ENCODE data around the gene SCAMP2.

Gene SCAMP2

DNA sequence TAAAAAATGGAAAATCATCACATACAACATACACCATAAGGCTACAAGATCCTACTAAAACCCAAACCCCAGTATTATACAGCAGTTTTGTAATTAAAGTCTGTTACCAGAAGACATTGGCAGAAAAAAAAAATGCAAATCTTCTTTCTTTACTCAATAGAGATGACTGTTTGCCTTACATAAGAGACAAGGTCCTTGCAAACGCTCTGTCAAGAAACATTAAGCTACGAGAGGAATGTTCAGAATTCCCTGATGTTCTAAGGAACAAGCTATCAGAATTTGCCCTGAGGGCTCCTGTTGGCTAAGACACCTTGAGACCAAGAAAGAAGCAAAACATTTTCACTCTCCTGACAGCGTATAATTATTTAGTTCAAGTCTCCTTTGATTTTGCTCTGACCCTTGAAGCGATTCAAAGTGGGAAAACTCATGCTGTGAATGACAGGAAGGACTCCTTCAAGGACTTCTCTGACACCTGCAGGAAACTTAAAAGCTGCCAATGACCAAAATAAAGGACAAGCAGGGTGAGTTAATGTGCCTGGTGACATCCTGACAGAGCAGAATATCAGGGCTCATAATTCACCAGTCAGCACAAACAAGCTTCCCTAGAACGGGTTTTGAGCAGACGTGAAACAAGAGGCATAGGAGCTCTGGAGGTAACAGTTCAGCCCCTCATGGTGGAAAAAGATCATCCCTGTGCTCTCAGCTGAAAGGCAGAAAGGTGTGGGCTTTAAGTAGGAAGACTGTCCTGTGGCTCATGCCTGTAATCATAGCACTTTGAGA lies 2.5 kb downstream of the SCAMP2 start:
- Histone ChIP-seq H3K36me3 (ENCODE audit: insufficient read depth, low read depth, low read length) (peaks cover 14% of the 10 kb centered on the region), H3K4me1 (ENCODE audit: insufficient read depth, low read length) (peaks cover 5% of the 10 kb centered on the region), H3K9me3 (ENCODE audit: insufficient read depth, low read depth, low read length) (no peaks in the 10 kb centered on the region), H3K27me3 (ENCODE audit: insufficient read depth, low read length) (no peaks in the 10 kb centered on the region), H3K4me3 (ENCODE audit: low read length) (peak overlapping the region; percentile 30; the same call in 1 of the 2 replicates), H3K27ac (ENCODE audit: low read length) (no peak overlapping the region), H3K9ac (ENCODE audit: low read depth, low read length) (no peak overlapping the region)

DNA sequence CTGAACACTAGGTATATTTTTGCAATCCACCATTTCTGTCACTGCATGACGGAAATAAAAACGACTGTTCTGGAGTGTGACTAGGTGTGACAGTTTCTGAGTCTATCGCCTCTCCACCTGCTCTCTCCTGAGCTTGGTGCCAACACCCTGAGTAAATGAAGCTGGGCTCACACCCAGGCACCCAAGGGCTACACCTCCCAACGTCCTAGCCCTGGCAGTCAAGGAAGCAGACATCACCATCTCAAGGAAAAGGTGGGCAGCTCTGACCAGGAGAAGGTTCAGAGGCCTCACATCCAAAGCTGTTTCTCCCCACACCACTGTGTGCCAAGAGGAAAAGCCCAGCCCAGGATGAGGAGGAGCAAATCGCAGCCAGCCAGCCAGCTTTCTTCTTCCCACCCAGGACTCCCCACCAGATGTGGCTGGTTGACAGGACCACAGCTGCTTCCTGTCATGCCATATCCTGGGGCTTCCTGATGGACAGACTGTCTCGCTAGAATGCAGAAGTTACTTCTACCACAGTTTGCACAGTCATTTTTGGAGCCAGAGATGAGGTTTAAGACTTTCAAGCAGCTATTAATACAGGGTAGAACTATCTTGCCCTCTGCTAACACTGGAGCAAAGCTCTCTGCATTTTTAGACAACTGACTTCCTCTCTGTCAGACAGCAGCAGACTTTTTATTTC lies 3.3 kb downstream of the SCAMP2 start:
- no peak overlapping the region for H3K27ac ChIP-seq (ENCODE audit: low read length)

DNA sequence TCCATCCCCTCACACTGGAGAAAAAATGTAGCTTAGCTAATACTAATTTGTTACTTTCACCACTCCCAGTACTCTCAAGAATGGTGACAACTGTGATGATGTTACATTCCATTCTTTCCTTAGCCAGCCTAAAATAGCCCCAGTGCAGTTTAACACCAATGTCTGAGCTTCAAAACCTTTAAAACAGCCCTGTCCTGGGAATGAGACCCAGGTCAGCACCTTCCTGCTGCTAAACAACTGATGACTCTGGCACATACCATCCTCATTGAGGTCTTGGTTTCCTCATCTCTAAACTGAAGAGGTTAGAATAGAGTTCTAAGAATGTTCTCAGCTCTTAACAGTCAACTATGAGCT lies 3.8 kb downstream of the SCAMP2 start:
- Histone ChIP-seq H3K9ac (ENCODE audit: low read depth, low read length) (no peak overlapping the region), H3K4me1 (ENCODE audit: insufficient read depth, low read length) (peaks cover 5% of the 10 kb centered on the region), H3K36me3 (ENCODE audit: insufficient read depth, low read depth, low read length) (peaks cover 14% of the 10 kb centered on the region), H3K27me3 (ENCODE audit: insufficient read depth, low read length) (no peaks in the 10 kb centered on the region), H3K27ac (ENCODE audit: low read length) (no peak overlapping the region), H3K4me3 (ENCODE audit: low read length) (no peak overlapping the region), H3K9me3 (ENCODE audit: insufficient read depth, low read depth, low read length) (no peaks in the 10 kb centered on the region)

More for the DNA sequence above, 3.3 kb downstream of the SCAMP2 start:
- Histone ChIP-seq H3K9ac (ENCODE audit: low read depth, low read length) (no peak overlapping the region), H3K4me1 (ENCODE audit: insufficient read depth, low read length) (peaks cover 5% of the 10 kb centered on the region), H3K36me3 (ENCODE audit: insufficient read depth, low read depth, low read length) (peaks cover 14% of the 10 kb centered on the region), H3K9me3 (ENCODE audit: insufficient read depth, low read depth, low read length) (no peaks in the 10 kb centered on the region), H3K4me3 (ENCODE audit: low read length) (no peak overlapping the region), H3K27me3 (ENCODE audit: insufficient read depth, low read length) (no peaks in the 10 kb centered on the region)

DNA sequence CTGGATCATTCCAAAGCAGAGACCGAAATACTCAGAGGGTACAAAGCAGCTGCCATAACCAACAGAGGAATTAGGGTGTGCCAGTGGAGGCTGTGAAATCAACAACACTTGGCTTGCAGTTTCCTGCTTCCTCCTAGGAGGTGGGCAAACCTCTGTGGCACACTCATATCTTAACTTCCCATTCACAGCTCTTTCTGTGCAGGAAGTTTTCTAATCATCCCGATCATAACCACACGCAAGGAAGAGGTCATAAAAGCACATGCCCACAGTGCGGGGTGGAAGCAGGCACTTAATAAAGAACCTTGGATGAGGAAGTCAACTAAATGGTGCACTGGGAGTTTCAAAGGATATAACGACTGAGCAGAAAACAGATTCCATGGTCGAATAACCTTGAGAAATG lies 5.1 kb downstream of the SCAMP2 start:
- Histone ChIP-seq H3K4me1 (ENCODE audit: insufficient read depth, low read length) (peaks cover 5% of the 10 kb centered on the region), H3K27me3 (ENCODE audit: insufficient read depth, low read length) (no peaks in the 10 kb centered on the region), H3K36me3 (ENCODE audit: insufficient read depth, low read depth, low read length) (peaks cover 14% of the 10 kb centered on the region), H3K4me3 (ENCODE audit: low read length) (no peak overlapping the region), H3K27ac (ENCODE audit: low read length) (no peak overlapping the region), H3K9ac (ENCODE audit: low read depth, low read length) (no peak overlapping the region), H3K9me3 (ENCODE audit: insufficient read depth, low read depth, low read length) (no peaks in the 10 kb centered on the region)

DNA sequence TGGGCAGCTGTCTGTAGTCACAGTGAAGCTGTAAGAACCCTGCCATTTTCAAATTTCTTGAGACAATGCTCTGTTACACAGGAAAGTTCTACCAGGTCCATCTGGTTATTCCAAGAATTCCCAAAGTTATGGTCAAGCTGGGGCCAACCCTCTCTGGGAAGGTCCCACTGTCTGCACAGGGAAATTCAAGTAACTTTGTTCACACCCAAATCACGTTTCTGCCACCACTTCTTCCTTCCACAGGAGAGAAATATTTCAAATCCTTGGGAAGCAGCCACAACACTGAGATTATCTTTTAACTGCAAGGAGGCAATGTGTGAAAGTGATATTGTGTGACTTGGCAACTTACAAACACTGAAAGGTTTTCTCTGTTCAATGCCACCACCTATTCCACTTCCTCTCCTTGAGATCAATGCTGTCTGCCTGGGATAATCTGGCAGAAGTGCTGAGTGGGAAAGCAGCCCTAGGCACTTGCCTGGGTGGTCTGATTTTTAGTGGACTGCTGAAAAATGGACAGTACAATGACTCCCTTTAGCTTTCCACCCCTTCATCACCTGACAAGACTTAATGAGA lies 5.6 kb downstream of the SCAMP2 start:
- Histone ChIP-seq H3K4me3 (ENCODE audit: low read length) (no peak overlapping the region), H3K36me3 (ENCODE audit: insufficient read depth, low read depth, low read length) (peaks cover 14% of the 10 kb centered on the region), H3K27ac (ENCODE audit: low read length) (no peak overlapping the region), H3K4me1 (ENCODE audit: insufficient read depth, low read length) (peaks cover 5% of the 10 kb centered on the region), H3K27me3 (ENCODE audit: insufficient read depth, low read length) (no peaks in the 10 kb centered on the region), H3K9me3 (ENCODE audit: insufficient read depth, low read depth, low read length) (no peaks in the 10 kb centered on the region), H3K9ac (ENCODE audit: low read depth, low read length) (no peak overlapping the region)

DNA sequence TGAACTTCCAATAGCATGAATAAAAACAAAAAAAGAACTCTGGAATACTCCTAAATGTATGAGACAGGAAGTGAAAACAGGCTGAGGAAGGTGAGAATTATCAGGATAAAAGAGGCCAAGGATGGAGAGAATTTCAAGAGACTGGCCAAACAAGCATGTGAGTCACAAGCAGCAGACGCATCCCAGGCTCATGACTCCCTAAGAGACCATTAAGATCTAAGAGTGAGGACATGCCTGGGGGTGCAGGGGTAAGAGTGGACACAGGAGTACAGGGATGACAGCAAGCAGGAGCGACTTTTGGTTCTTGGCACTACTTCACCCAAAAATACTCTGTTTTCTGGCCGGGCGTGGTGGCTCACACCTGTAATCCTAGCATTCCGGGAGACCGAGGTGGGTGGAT lies 7.1 kb downstream of the SCAMP2 start:
- no peaks in the 10 kb centered on the region for H3K9me3 ChIP-seq (ENCODE audit: insufficient read depth, low read depth, low read length)
- no peak overlapping the region for H3K27ac ChIP-seq (ENCODE audit: low read length)
- peaks cover 5% of the 10 kb centered on the region; the same call in 1 of the 2 replicates for H3K4me1 ChIP-seq (ENCODE audit: insufficient read depth, low read length)
- H3K9ac ChIP-seq (ENCODE audit: low read depth, low read length), result no peak overlapping the region
- no peak overlapping the region for H3K4me3 ChIP-seq (ENCODE audit: low read length)
- H3K27me3 ChIP-seq (ENCODE audit: insufficient read depth, low read length), result no peaks in the 10 kb centered on the region
- peaks cover 12% of the 10 kb centered on the region for H3K36me3 ChIP-seq (ENCODE audit: insufficient read depth, low read depth, low read length)

DNA sequence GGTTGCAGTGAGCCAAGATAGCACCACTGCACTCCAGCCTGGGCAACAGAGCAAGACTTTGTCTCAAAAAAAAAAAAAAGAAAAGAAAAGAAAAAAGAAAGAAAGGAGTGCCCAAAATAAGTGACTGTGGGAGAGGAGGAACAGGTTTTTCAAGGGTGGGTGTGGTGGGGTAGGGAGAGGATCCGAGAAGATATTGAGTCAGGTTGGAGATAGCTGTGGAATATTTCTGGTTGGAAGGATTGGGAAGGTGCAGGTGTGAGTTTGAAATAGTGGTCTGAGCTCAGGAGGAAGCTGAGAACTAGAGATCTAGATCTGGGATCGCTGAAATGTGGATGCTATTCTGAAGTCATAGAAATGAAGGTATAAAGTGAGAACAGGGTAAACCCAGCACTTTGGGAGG lies 7.8 kb downstream of the SCAMP2 start:
- Histone ChIP-seq H3K9me3 (ENCODE audit: insufficient read depth, low read depth, low read length) (no peaks in the 10 kb centered on the region), H3K27ac (ENCODE audit: low read length) (no peak overlapping the region), H3K4me1 (ENCODE audit: insufficient read depth, low read length) (no peaks in the 10 kb centered on the region; the same call in 1 of the 2 replicates)

DNA sequence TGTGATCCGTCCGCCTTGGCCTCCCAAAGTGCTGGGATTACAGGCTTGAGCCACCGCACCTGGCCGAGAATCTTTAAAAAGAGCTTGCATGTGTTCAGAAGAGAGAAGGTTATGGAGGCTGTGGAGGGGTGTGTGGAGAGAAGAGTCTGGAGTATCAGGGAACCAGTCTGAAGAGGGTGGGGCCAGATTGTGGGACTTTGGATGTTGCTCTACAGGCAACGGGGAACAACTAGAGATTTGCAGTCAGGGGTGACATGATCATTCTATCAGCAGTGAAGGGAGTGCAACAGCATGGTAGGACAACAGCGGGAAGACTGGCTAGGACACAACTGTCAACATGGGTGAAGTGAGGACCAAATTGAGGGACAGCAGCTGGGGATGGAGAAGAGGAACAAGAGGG lies 8.9 kb downstream of the SCAMP2 start:
- Histone ChIP-seq H3K27ac (ENCODE audit: low read length) (no peak overlapping the region), H3K27me3 (ENCODE audit: insufficient read depth, low read length) (no peaks in the 10 kb centered on the region), H3K4me3 (ENCODE audit: low read length) (no peak overlapping the region), H3K36me3 (ENCODE audit: insufficient read depth, low read depth, low read length) (peaks cover 7% of the 10 kb centered on the region), H3K9ac (ENCODE audit: low read depth, low read length) (no peak overlapping the region), H3K4me1 (ENCODE audit: insufficient read depth, low read length) (no peaks in the 10 kb centered on the region; the same call in 1 of the 2 replicates), H3K9me3 (ENCODE audit: insufficient read depth, low read depth, low read length) (no peaks in the 10 kb centered on the region)

More for the DNA sequence above, 7.8 kb downstream of the SCAMP2 start:
- H3K36me3 ChIP-seq (ENCODE audit: insufficient read depth, low read depth, low read length), result peaks cover 11% of the 10 kb centered on the region
- H3K27me3 ChIP-seq (ENCODE audit: insufficient read depth, low read length), result no peaks in the 10 kb centered on the region
- no peak overlapping the region for H3K4me3 ChIP-seq (ENCODE audit: low read length)
- H3K9ac ChIP-seq (ENCODE audit: low read depth, low read length), result no peak overlapping the region

DNA sequence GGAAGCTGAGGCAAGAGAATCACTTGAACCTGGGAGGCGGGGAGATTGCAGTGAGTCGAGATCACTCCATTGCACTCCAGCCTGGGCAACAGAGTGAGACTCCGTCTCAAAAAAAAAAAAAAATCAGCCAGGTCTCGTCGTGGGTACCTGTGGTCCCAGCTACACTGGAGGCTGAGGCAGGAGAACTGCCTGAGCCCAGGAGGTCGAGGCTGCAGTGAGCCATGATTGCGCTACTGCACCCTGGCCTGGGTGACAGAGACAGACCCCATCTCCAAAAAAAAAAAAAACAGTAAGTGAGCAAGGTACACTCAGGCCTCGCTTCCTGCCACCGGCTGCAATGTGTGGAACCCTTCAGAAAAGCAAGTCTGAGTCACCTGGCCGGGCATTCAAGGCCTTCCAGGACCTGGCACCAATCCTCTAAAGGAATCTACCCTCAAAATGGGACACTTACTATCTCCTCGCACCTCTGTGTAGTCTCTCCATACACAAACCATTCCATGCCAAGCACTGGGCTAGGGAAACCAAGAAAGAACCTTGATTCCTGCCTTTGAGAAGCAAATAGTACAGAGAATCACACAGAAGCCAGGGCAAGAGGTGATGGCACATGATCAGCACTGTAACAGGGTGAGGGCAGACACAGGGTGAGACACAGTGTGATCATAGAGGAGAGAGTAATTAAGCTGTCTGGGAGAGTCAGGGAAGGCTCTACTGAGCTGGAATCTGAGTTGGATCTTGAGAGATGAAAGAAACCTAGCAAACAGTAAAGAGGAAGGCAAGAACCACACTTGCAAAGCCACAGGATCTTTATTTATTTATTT lies 9.7 kb downstream of the SCAMP2 start:
- Histone ChIP-seq H3K36me3 (ENCODE audit: insufficient read depth, low read depth, low read length) (peaks cover 2% of the 10 kb centered on the region; the same call in 1 of the 2 replicates), H3K9ac (ENCODE audit: low read depth, low read length) (no peak overlapping the region), H3K9me3 (ENCODE audit: insufficient read depth, low read depth, low read length) (no peaks in the 10 kb centered on the region), H3K4me1 (ENCODE audit: insufficient read depth, low read length) (no peaks in the 10 kb centered on the region; the same call in 1 of the 2 replicates), H3K27me3 (ENCODE audit: insufficient read depth, low read length) (no peaks in the 10 kb centered on the region), H3K4me3 (ENCODE audit: low read length) (no peak overlapping the region), H3K27ac (ENCODE audit: low read length) (no peak overlapping the region)

DNA sequence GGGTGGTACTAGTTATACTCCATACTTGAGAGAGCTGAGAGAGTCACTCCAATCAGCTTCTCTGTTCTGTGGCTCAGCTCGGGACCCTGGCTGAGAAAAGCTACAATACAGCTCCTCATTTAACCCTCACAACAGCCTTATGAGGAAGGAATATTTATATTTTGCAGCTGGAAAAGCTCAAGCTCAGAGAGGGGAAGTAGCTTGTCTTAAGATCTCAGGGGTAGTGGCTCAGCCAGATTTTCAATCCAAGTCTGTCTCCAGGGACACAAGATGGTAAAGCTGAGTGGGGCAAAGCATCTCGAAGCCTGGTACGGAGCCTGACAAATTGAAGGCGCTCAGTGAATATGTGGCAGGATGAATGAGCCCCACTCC lies 14.8 kb downstream of the SCAMP2 start:
- Histone ChIP-seq H3K4me3 (ENCODE audit: low read length) (no peak overlapping the region), H3K27ac (ENCODE audit: low read length) (no peak overlapping the region), H3K4me1 (ENCODE audit: insufficient read depth, low read length) (no peaks in the 10 kb centered on the region)

DNA sequence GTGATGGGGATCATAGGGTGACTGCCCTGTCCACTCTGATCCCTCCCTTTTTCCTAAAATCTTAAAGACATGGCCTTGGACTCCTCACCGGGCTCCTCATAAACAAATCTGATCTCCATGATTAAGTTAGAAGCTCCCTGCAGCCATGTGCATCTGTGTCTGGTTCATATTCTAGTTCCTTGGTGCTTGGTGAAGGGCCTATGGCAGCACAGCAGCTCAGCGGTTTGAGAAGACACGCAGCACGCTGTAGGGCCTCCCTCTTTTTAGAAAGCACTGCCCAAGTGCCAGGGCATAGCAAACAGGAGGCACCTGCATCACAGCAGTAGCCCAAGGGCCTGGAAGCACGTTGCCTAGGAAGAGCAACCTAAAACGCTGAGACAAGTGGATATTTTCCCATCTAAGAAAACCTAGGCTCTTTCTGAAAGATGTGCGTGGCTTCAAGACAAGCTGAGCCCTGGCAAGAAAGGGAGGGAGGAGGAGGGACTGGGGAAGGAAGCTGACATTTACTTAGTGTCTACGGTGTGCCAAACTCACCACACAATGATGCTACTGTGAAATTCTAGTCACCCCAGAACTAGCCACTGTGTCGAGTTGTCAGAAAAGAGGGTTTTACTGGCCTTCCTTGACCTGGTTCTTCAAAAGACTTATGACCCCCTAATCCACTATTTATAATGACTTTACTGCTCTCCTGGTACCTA lies 15.3 kb downstream of the SCAMP2 start:
- Histone ChIP-seq H3K4me3 (ENCODE audit: low read length) (no peak overlapping the region), H3K4me1 (ENCODE audit: insufficient read depth, low read length) (no peaks in the 10 kb centered on the region), H3K9me3 (ENCODE audit: insufficient read depth, low read depth, low read length) (no peaks in the 10 kb centered on the region), H3K27ac (ENCODE audit: low read length) (no peak overlapping the region), H3K27me3 (ENCODE audit: insufficient read depth, low read length) (no peaks in the 10 kb centered on the region), H3K36me3 (ENCODE audit: insufficient read depth, low read depth, low read length) (peaks cover 9% of the 10 kb centered on the region), H3K9ac (ENCODE audit: low read depth, low read length) (no peak overlapping the region)

More for the DNA sequence above, 14.8 kb downstream of the SCAMP2 start:
- Histone ChIP-seq H3K9ac (ENCODE audit: low read depth, low read length) (no peak overlapping the region), H3K9me3 (ENCODE audit: insufficient read depth, low read depth, low read length) (no peaks in the 10 kb centered on the region), H3K36me3 (ENCODE audit: insufficient read depth, low read depth, low read length) (peaks cover 3% of the 10 kb centered on the region), H3K27me3 (ENCODE audit: insufficient read depth, low read length) (no peaks in the 10 kb centered on the region)

Data from iPS-20b (cell line).